ENCODE data around the gene RAPGEF5.

DNA sequence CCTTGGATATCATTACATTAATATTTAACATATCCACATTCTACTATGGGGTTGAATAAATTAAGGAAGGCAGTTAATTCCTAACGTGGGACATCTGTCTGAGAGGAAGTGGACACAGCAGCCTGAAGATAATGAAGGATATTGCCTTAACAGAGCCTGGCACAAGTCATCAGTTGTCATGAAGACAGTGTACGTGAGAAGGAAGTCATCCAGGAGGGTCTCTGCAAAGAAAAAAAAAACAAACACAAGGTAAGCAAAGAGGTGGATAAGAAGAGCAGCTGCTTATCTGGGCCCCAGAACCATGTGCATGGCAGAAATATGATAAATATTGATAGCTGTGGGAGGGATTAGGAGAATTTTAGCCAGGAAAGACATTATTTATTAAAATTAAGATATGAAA, 190.0 kb downstream of the RAPGEF5 start:
- no peak for TF ChIP-seq POLR2A (IDR thresholded peaks at IDR 0.05)
- TF ChIP-seq CTCF (IDR thresholded peaks at IDR 0.05 in 4 of 5, conservative IDR thresholded peaks at IDR 0.05 in 1 of 5), result no peak

Data from gastrocnemius medialis (tissue), 4 donors.